ENCODE data around the gene HPN.
A peak's percentile ranks its signal among the peaks of the same experiment; 100 is the strongest.
"Not testable (repeated sequence)": the region's sequence is repeated elsewhere in the genome, so short reads cannot be mapped to it uniquely, and the experiment has no call there.

Gene HPN

GRCh38 chr19:35088131-35088913, 46.8 kb downstream of the HPN start:
- DNase-seq, result no peak

- no peak for DNase-seq
Observed at GRCh38 chr19:35089554-35089953, 48.0 kb downstream of the HPN start.

GRCh38 chr19:35090160-35090505, 48.6 kb downstream of the HPN start:
- DNase-seq, result no peak

GRCh38 chr19:35090506-35091214, 49.1 kb downstream of the HPN start:
- peak; percentile 54 for DNase-seq

GRCh38 chr19:35093430-35093829, 51.9 kb downstream of the HPN start:
- DNase-seq, result no peak

- DNase-seq, result no peak
Observed at GRCh38 chr19:35093941-35094647, 52.6 kb downstream of the HPN start.

- DNase-seq, result no peak
Observed at GRCh38 chr19:35094656-35095055, 53.1 kb downstream of the HPN start.

GRCh38 chr19:35095667-35096368, 54.3 kb downstream of the HPN start:
- DNase-seq, result no peak

- DNase-seq, result no peak
Observed at GRCh38 chr19:35098413-35099049, 57.0 kb downstream of the HPN start.

GRCh38 chr19:35099155-35099896, 57.8 kb downstream of the HPN start:
- DNase-seq, result no peak

GRCh38 chr19:35099897-35100275, 58.4 kb downstream of the HPN start:
- DNase-seq, result no peak

GRCh38 chr19:35100588-35101533, 59.3 kb downstream of the HPN start:
- DNase-seq, result no peak

GRCh38 chr19:35101949-35102348, 60.4 kb downstream of the HPN start:
- not testable (repeated sequence) for DNase-seq

GRCh38 chr19:35103614-35104013, 62.1 kb downstream of the HPN start:
- not testable (repeated sequence) for DNase-seq

GRCh38 chr19:35104361-35104760, 62.8 kb downstream of the HPN start:
- no peak for DNase-seq

- no peak for DNase-seq
Observed at GRCh38 chr19:35105047-35105410, 63.5 kb downstream of the HPN start.

GRCh38 chr19:35105411-35106290, 64.1 kb downstream of the HPN start:
- no peak for DNase-seq

- DNase-seq, result no peak
Observed at GRCh38 chr19:35106291-35106583, 64.7 kb downstream of the HPN start.

GRCh38 chr19:35106898-35107541, 65.5 kb downstream of the HPN start:
- no peak for DNase-seq

GRCh38 chr19:35107545-35107944, 66.0 kb downstream of the HPN start:
- DNase-seq, result no peak
